COR-L47 (cell line): ENCODE data around the gene MTTP.

Experiments
- DNase-seq: peaks from one replicate; lab custom pipeline; 2025; lab: John Stamatoyannopoulos, UW

Gene MTTP

GRCh38 chr4:99670409-99671073, 95.9 kb downstream of the MTTP start:
- DNase-seq = no peak
